MM.1S (cell line): Measurements from ENCODE around the gene FER.
"Not testable (repeated sequence)": the region's sequence is repeated elsewhere in the genome, so short reads cannot be mapped to it uniquely, and the experiment has no call there.

Experiments used
- EZH2phosphoT487 ChIP-seq: fragments of 300-600 bp; sonication (generic); IDR thresholded peaks from 2 replicates; pipeline ENCODE4 v1.6.1; 2018; ENCODE audit warnings: antibody characterized with exemption, low read length
- TF ChIP-seq, protein P1 (sequence below): fragments of 300-600 bp; sonication (generic); IDR thresholded peaks from 2 replicates; pipeline ENCODE4 v1.5.1; 2016; ENCODE audit warnings: antibody characterized with exemption, low read length, mixed read lengths

DNA sequence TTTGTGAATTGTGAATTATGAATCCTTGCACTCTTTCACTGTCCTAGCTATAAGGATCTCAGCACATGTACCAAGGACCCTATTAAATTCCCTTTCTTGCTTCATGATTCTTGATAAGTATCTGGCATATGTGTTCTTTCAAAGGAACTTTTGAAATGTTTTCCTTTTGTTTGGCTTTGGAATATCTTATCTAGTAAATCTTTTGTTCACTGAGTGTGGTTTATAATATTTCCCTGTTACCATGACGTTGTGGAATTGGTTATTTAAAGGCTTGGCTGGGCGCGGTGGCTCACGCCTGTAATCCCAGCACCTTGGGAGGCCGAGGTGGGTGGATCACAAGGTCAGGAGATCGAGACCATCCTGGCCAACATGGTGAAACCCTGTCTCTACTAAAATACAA lies 151.5 kb downstream of the FER start:
- TF ChIP-seq, protein P1, sequence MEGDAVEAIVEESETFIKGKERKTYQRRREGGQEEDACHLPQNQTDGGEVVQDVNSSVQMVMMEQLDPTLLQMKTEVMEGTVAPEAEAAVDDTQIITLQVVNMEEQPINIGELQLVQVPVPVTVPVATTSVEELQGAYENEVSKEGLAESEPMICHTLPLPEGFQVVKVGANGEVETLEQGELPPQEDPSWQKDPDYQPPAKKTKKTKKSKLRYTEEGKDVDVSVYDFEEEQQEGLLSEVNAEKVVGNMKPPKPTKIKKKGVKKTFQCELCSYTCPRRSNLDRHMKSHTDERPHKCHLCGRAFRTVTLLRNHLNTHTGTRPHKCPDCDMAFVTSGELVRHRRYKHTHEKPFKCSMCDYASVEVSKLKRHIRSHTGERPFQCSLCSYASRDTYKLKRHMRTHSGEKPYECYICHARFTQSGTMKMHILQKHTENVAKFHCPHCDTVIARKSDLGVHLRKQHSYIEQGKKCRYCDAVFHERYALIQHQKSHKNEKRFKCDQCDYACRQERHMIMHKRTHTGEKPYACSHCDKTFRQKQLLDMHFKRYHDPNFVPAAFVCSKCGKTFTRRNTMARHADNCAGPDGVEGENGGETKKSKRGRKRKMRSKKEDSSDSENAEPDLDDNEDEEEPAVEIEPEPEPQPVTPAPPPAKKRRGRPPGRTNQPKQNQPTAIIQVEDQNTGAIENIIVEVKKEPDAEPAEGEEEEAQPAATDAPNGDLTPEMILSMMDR, result not testable (repeated sequence)
- not testable (repeated sequence) for TF ChIP-seq EZH2phosphoT487
